ENCODE measurements around the gene AJUBA.
A peak's percentile ranks its signal among the peaks of the same experiment; 100 is the strongest.
"Not testable (repeated sequence)": the region's sequence is repeated elsewhere in the genome, so short reads cannot be mapped to it uniquely, and the experiment has no call there.

AJUBA gene

GRCh38 chr14:22978981-22979671 is 3.2 kb downstream of the AJUBA start:
- DNase-seq, result peak in 1 of 2 experiments; percentile 19

GRCh38 chr14:22978487-22978837 is 3.9 kb downstream of the AJUBA start:
- no peak for DNase-seq

GRCh38 chr14:22977684-22978486 is 4.5 kb downstream of the AJUBA start:
- DNase-seq, result no peak

GRCh38 chr14:22977434-22977683 is 5.0 kb downstream of the AJUBA start:
- DNase-seq, result peak in 1 of 2 experiments; percentile 38

- DNase-seq, result peak; percentile 97 to 98
These were observed 5.5 kb downstream of the AJUBA start for GRCh38 chr14:22976620-22977433.

- DNase-seq, result no peak
These were observed 7.6 kb downstream of the AJUBA start for GRCh38 chr14:22974530-22975313.

GRCh38 chr14:22973217-22974032 is 8.9 kb downstream of the AJUBA start:
- peak; percentile 34 to 71 for DNase-seq

- no peak for DNase-seq
These were observed 9.9 kb downstream of the AJUBA start for GRCh38 chr14:22972313-22972930.

- no peak for DNase-seq
These were observed 11.2 kb downstream of the AJUBA start for GRCh38 chr14:22971152-22971551.

- no peak for DNase-seq
These were observed 15.5 kb downstream of the AJUBA start for GRCh38 chr14:22966783-22967269.

- not testable (repeated sequence) for DNase-seq
These were observed 16.2 kb downstream of the AJUBA start for GRCh38 chr14:22965916-22966782.

GRCh38 chr14:22962061-22962676 is 20.2 kb downstream of the AJUBA start:
- no peak for DNase-seq

- DNase-seq, result no peak
These were observed 26.4 kb downstream of the AJUBA start for GRCh38 chr14:22955702-22956569.

GRCh38 chr14:22952418-22952817 is 29.9 kb downstream of the AJUBA start:
- DNase-seq, result no peak

- DNase-seq, result not testable (repeated sequence)
These were observed 30.6 kb downstream of the AJUBA start for GRCh38 chr14:22951795-22952194.

GRCh38 chr14:22945642-22946041 is 36.7 kb downstream of the AJUBA start:
- no peak for DNase-seq

GRCh38 chr14:22939684-22940083 is 42.7 kb downstream of the AJUBA start:
- no peak for DNase-seq

GRCh38 chr14:22935156-22935555 is 47.2 kb downstream of the AJUBA start:
- no peak for DNase-seq

- DNase-seq, result no peak
These were observed 50.2 kb downstream of the AJUBA start for GRCh38 chr14:22932146-22932545.
